ENCODE results near the gene LARP4B.

LARP4B gene

DNA sequence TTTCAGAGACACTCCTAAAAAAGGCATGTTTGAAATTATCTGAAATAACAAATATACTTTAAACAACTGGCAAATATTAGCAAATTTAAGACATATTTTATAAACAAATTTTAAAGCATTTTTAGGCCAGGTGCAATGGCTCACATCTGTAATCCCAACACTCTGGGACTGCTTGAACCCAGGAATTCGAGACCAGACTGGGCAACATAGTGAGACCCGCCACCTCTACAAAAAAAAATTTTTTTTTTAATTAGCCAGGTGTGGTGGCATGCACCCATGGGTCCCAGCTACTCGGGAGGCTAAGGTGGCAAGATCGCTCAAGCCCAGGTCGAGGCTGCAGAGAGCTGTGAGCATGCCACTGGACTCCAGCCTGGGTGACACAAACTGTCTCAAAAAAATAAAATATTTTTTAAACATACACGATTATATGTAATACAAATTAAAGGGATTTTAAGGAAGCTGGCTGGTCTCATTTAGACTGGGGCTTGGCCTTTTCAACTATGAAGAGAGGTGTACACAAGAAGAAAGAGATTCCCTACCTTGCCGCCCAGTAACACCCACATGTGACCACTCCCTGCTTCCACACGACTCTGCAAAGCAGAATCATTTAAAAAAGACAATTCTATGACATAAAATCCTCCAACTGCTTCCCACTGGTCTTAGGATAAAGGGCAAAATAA is 7.5 kb downstream of the LARP4B start:
- Histone ChIP-seq H3K4me3 (ENCODE audit: low read length in 2 of 2) (no peak overlapping the region), H3K36me3 (ENCODE audit: control insufficient read depth in 2 of 2, insufficient read depth in 2 of 2, low read length in 2 of 2) (no peaks in the 10 kb centered on the region), H3K9ac (ENCODE audit: low read length in 2 of 2) (no peak overlapping the region), H3K27ac (ENCODE audit: low read length) (no peak overlapping the region), H3K9me3 (ENCODE audit: control insufficient read depth in 2 of 2, low read length in 2 of 2) (no peaks in the 10 kb centered on the region), H3K27me3 (ENCODE audit: control insufficient read depth in 1 of 2, insufficient read depth in 2 of 2, low read length in 2 of 2) (no peaks in the 10 kb centered on the region), H3K4me1 (ENCODE audit: control insufficient read depth, insufficient read depth, low read length) (peaks cover 4% of the 10 kb centered on the region)

DNA sequence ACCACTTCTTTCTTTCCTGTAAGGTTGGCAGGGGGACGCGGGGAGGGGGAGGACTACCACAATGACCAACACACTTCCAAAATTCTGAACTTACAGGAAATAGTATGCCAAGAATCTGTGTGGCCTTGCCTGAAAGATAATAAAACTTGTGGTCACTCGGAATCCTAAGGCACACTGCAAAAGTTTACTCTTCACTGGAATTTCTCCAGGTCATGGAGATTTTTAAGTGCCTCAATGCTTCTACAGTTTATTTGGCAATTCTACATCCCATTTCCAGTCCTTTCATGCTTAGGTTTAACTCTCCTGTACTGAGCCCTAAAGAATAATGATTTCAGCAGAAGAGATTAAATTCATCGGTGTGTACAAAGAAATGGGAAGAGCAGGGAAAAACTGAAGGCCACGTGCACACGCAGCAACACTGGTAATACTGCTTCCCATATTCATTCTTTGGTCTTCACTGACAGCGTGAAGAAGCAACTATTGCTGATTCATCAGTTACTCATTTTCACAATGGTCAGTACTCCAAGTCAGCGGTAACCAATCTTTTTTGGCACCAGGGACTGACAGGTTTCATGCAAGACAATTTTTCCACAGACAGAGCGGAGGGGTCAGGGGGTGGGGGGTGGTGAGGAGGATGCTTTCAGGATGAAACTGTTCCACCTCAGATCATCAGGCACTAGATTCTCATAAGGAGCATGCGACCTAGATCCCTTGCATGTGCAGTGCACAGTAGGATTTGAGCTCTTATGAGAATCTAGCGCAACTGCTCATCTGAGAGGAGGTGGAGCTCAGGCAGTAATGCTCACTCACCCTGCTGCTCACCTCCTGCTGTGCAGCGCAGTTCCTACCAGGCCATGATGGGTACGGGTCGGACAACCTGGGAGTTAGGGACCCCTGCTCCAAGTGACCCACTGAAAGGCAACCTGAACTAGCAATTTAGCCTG is 9.8 kb downstream of the LARP4B start:
- Histone ChIP-seq H3K27me3 (ENCODE audit: control insufficient read depth in 1 of 2, insufficient read depth in 2 of 2, low read length in 2 of 2) (no peaks in the 10 kb centered on the region), H3K36me3 (ENCODE audit: control insufficient read depth in 2 of 2, insufficient read depth in 2 of 2, low read length in 2 of 2) (no peaks in the 10 kb centered on the region), H3K4me3 (ENCODE audit: low read length in 2 of 2) (no peak overlapping the region), H3K4me1 (ENCODE audit: control insufficient read depth, insufficient read depth, low read length) (peaks cover 4% of the 10 kb centered on the region), H3K27ac (ENCODE audit: low read length) (no peak overlapping the region), H3K9ac (ENCODE audit: low read length in 2 of 2) (no peak overlapping the region), H3K9me3 (ENCODE audit: control insufficient read depth in 2 of 2, low read length in 2 of 2) (no peaks in the 10 kb centered on the region)

DNA sequence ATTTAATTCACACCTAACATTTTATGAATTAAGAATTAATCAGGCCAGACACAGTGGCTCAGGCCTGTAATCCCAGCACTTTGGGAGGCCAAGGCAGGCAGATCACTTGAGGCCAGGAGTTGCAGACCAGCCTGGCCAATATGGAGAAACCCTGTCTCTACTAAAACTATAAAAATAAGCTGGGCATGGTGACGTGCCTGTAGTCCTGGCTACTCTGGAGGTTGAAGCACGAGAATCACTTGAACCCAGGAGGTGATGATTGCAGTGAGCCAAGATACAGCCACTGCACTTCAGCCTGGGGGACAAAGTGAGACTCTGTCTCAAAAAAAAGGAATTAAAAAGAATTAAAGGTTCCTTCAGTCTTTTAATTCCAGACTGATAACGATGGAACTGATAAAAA is 11.1 kb downstream of the LARP4B start:
- Histone ChIP-seq H3K9me3 (ENCODE audit: control insufficient read depth in 2 of 2, low read length in 2 of 2) (no peaks in the 10 kb centered on the region), H3K4me3 (ENCODE audit: low read length in 2 of 2) (no peak overlapping the region), H3K9ac (ENCODE audit: low read length in 2 of 2) (no peak overlapping the region), H3K4me1 (ENCODE audit: control insufficient read depth, insufficient read depth, low read length) (peaks cover 3% of the 10 kb centered on the region), H3K36me3 (ENCODE audit: control insufficient read depth in 2 of 2, insufficient read depth in 2 of 2, low read length in 2 of 2) (no peaks in the 10 kb centered on the region), H3K27ac (ENCODE audit: low read length) (no peak overlapping the region), H3K27me3 (ENCODE audit: control insufficient read depth in 1 of 2, insufficient read depth in 2 of 2, low read length in 2 of 2) (no peaks in the 10 kb centered on the region)

DNA sequence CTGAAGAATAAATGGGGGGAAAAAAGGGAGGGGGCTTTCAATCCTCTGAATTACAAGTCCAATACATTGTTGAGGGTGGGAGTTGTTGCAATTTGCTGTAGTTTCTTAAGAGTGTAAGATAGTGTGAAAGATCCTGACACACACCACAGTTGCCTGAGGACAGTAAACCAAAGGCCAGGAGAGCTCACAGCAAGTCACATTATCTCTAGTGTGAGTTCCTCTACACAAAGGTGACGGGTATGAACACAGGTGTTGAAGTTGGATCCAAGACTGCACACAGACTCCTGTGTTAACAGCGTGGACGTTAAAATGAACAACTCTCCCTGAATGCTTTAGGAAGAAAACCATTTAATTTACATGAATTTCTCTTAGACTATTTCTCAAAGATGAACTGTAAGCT is 12.0 kb downstream of the LARP4B start:
- Histone ChIP-seq H3K9me3 (ENCODE audit: control insufficient read depth in 2 of 2, low read length in 2 of 2) (no peaks in the 10 kb centered on the region), H3K36me3 (ENCODE audit: control insufficient read depth in 2 of 2, insufficient read depth in 2 of 2, low read length in 2 of 2) (no peaks in the 10 kb centered on the region), H3K4me1 (ENCODE audit: control insufficient read depth, insufficient read depth, low read length) (peaks cover 3% of the 10 kb centered on the region), H3K27ac (ENCODE audit: low read length) (no peak overlapping the region), H3K27me3 (ENCODE audit: control insufficient read depth in 1 of 2, insufficient read depth in 2 of 2, low read length in 2 of 2) (no peaks in the 10 kb centered on the region), H3K9ac (ENCODE audit: low read length in 2 of 2) (no peak overlapping the region), H3K4me3 (ENCODE audit: low read length in 2 of 2) (no peak overlapping the region)

DNA sequence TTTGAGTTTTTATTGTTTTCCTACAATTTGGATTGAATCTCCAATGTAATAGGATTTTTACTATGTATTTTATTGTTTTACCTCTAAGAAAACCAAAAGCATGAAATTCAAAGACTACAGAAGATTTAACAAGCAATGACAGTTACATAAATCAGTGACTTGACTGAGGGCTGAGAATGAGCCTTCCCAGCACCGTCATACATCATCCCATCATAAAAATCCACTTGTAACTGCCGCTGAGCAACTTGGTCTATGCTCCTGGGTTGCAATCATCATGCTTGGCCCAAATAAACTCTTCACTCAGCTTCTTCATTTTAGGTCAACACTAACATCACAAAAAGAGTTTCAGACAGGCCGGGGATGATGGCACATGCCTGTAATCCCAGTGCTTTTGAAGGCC is 13.5 kb downstream of the LARP4B start:
- Histone ChIP-seq H3K27ac (ENCODE audit: low read length) (no peak overlapping the region), H3K36me3 (ENCODE audit: control insufficient read depth in 2 of 2, insufficient read depth in 2 of 2, low read length in 2 of 2) (no peaks in the 10 kb centered on the region)

DNA sequence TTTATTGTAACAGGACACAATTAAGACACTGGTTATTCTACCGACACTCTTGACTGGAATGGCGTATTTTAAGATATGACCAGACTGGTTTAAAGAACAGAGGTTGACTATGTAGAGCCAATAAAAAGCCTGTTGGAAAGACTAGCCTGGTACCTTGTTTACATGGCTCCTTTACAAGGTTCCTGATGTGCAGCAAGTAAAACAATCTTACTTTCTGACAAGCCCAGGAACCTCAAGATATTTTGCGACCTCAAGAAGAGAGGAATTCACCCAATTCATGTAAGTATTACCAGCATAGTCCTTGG is 14.1 kb downstream of the LARP4B start:
- Histone ChIP-seq H3K4me3 (ENCODE audit: low read length in 2 of 2) (no peak overlapping the region), H3K9me3 (ENCODE audit: control insufficient read depth in 2 of 2, low read length in 2 of 2) (no peaks in the 10 kb centered on the region), H3K9ac (ENCODE audit: low read length in 2 of 2) (no peak overlapping the region), H3K4me1 (ENCODE audit: control insufficient read depth, insufficient read depth, low read length) (peaks cover 3% of the 10 kb centered on the region), H3K36me3 (ENCODE audit: control insufficient read depth in 2 of 2, insufficient read depth in 2 of 2, low read length in 2 of 2) (no peaks in the 10 kb centered on the region), H3K27ac (ENCODE audit: low read length) (no peak overlapping the region), H3K27me3 (ENCODE audit: control insufficient read depth in 1 of 2, insufficient read depth in 2 of 2, low read length in 2 of 2) (no peaks in the 10 kb centered on the region)

More for the DNA sequence above, 13.5 kb downstream of the LARP4B start:
- H3K4me1 ChIP-seq (ENCODE audit: control insufficient read depth, insufficient read depth, low read length): peaks cover 3% of the 10 kb centered on the region
- H3K4me3 ChIP-seq (ENCODE audit: low read length in 2 of 2): no peak overlapping the region
- H3K9ac ChIP-seq (ENCODE audit: low read length in 2 of 2): no peak overlapping the region
- no peaks in the 10 kb centered on the region for H3K9me3 ChIP-seq (ENCODE audit: control insufficient read depth in 2 of 2, low read length in 2 of 2)
- no peaks in the 10 kb centered on the region for H3K27me3 ChIP-seq (ENCODE audit: control insufficient read depth in 1 of 2, insufficient read depth in 2 of 2, low read length in 2 of 2)

DNA sequence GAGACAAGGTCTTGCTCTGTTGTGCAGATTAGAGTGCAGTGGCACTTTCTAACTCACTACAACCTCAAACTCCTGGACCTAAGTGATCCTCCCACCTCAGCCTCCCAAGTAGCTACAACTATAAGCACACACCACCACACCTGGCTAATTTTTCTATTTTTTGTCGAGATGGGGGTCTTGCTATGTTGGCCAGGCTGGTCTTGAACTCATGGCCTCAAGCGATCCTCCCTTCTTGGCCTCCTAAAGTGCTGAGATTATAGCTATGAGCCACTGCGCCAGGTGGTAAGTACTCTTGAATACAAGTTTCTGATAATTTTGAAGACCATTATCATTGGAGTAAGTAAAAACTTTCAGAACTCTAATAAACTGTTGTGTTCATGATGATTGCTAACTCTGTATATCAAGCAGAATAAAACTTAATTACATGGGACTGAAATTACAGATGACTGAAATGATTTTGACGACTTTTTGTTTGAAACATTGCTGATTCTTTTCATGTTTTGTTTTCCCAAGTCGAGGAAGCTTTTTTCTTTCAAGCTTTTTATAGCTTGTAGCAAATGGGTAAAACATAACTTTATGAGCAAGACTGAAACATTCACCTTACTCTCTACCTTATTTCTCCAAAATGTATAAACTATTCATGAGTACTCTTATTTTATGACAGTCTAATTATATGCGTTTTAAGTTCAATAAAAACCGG is 14.6 kb downstream of the LARP4B start:
- Histone ChIP-seq H3K27me3 (ENCODE audit: control insufficient read depth in 1 of 2, insufficient read depth in 2 of 2, low read length in 2 of 2) (no peaks in the 10 kb centered on the region), H3K9ac (ENCODE audit: low read length in 2 of 2) (no peak overlapping the region), H3K9me3 (ENCODE audit: control insufficient read depth in 2 of 2, low read length in 2 of 2) (no peaks in the 10 kb centered on the region), H3K36me3 (ENCODE audit: control insufficient read depth in 2 of 2, insufficient read depth in 2 of 2, low read length in 2 of 2) (peaks cover 0 to 1% of the 10 kb centered on the region in 2 donors), H3K4me1 (ENCODE audit: control insufficient read depth, insufficient read depth, low read length) (peaks cover 3% of the 10 kb centered on the region), H3K27ac (ENCODE audit: low read length) (no peak overlapping the region), H3K4me3 (ENCODE audit: low read length in 2 of 2) (no peak overlapping the region)

DNA sequence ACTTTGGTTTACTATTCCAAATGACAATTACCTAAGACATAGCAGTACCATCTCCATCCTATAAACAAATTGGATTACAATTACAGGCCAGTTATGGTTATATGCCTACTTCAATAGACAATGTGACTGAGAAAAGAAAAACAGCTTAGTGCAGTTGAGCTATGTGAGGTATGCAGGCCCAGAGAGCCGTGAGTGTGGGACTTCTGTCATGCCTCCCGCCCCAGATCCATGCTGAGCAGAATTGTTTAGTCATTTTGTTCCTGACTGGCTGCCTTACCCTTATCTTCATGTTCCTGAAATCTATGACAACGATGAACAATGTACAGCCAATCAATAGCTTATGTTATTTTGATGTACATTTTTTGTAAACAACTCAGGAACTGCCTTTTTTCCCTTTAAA is 21.7 kb downstream of the LARP4B start:
- Histone ChIP-seq H3K9ac (ENCODE audit: low read length in 2 of 2) (no peak overlapping the region), H3K9me3 (ENCODE audit: control insufficient read depth in 2 of 2, low read length in 2 of 2) (no peaks in the 10 kb centered on the region), H3K27ac (ENCODE audit: low read length) (no peak overlapping the region), H3K4me1 (ENCODE audit: control insufficient read depth, insufficient read depth, low read length) (peaks cover 5% of the 10 kb centered on the region), H3K27me3 (ENCODE audit: control insufficient read depth in 1 of 2, insufficient read depth in 2 of 2, low read length in 2 of 2) (no peaks in the 10 kb centered on the region), H3K4me3 (ENCODE audit: low read length in 2 of 2) (no peak overlapping the region), H3K36me3 (ENCODE audit: control insufficient read depth in 2 of 2, insufficient read depth in 2 of 2, low read length in 2 of 2) (peaks cover 8 to 10% of the 10 kb centered on the region in 2 donors)

DNA sequence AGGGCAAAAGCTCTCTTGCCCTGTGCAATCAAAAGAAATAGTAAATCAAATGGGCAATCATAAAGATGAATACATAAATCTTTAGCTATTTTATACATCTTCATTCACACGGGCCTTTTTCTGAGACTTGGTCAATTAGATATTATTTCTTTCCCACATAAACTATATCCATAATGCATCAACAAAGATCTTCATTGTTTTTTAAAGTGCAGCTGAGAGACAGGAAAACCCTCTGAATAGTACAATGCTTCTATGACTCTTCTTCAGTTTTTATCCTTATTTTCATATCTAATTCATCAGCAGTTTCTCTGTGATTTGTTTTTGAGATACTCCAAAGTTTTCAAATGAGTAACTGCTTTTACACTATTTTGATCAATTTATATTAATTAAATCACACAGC is 25.5 kb downstream of the LARP4B start:
- no peaks in the 10 kb centered on the region for H3K9me3 ChIP-seq (ENCODE audit: control insufficient read depth in 2 of 2, low read length in 2 of 2)
- H3K4me1 ChIP-seq (ENCODE audit: control insufficient read depth, insufficient read depth, low read length): peaks cover 5% of the 10 kb centered on the region
- no peak overlapping the region for H3K4me3 ChIP-seq (ENCODE audit: low read length in 2 of 2)
- H3K36me3 ChIP-seq (ENCODE audit: control insufficient read depth in 2 of 2, insufficient read depth in 2 of 2, low read length in 2 of 2): peaks cover 3 to 6% of the 10 kb centered on the region in 2 donors
- H3K9ac ChIP-seq (ENCODE audit: low read length in 2 of 2): no peak overlapping the region
- no peak overlapping the region for H3K27ac ChIP-seq (ENCODE audit: low read length)
- H3K27me3 ChIP-seq (ENCODE audit: control insufficient read depth in 1 of 2, insufficient read depth in 2 of 2, low read length in 2 of 2): no peaks in the 10 kb centered on the region

DNA sequence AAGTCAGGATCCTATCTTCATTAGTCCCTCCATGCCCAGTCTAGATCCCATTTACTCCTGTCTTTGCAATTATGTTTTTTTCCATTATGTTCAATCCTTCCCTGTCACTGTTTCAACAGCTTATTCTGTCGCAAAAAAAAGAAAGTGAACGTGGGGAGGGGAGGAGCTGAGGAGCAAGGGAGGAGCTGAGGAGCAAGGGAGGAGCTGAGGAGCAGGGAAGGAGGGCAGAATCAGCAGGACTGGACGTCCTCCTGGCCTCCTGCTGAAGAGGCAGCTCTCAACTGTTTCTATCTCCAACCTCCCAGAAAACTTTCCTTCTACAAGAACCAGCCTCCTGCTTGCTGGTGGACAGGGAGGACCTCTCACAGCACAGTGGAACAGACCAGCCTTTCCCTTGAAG is 26.0 kb downstream of the LARP4B start:
- Histone ChIP-seq H3K4me3 (ENCODE audit: low read length in 2 of 2) (no peak overlapping the region), H3K36me3 (ENCODE audit: control insufficient read depth in 2 of 2, insufficient read depth in 2 of 2, low read length in 2 of 2) (peaks cover 3 to 6% of the 10 kb centered on the region in 2 donors), H3K27me3 (ENCODE audit: control insufficient read depth in 1 of 2, insufficient read depth in 2 of 2, low read length in 2 of 2) (no peaks in the 10 kb centered on the region), H3K9me3 (ENCODE audit: control insufficient read depth in 2 of 2, low read length in 2 of 2) (no peaks in the 10 kb centered on the region), H3K9ac (ENCODE audit: low read length in 2 of 2) (no peak overlapping the region), H3K27ac (ENCODE audit: low read length) (no peak overlapping the region), H3K4me1 (ENCODE audit: control insufficient read depth, insufficient read depth, low read length) (peaks cover 5% of the 10 kb centered on the region)
